HCT116 (cell line): ENCODE data around the gene ANKRD13B. TPM values are rescaled to one million over a fixed set of nuclear protein-coding genes. Genes with fewer than 3 reads are reported as not detected.

Experiments used
- ATAC-seq: fragments of 200-7000 bp; cut with Tn5 transposase; 2 replicates; pipeline ENCODE4 v1.9.1; 2020; ENCODE audit warnings: mild to moderate bottlenecking, moderate library complexity
- BruUV-seq: library from RNA; stranded (reverse); fragments of 400-500 nt; replicated peaks from 2 replicates; lab custom pipeline; 2021; lab: Mats Ljungman, UMichigan
- CTCF ChIA-PET: fragments of 300-600 bp; sonication (Branson Sonifier 250); formaldehyde crosslinking; loops from one replicate; lab custom pipeline; 2021; ENCODE audit warnings: antibody characterized with exemption; lab: Charles Lee
- POLR2A ChIA-PET: fragments of 300-600, 350-600 bp; sonication (Branson Sonifier 250); formaldehyde crosslinking; loops from one replicate; lab custom pipeline; 2021; ENCODE audit warnings: antibody characterized with exemption; lab: Charles Lee
- RAD21 ChIA-PET, 2 experiments: fragments of 300-600 bp; sonication (Branson Sonifier 250); formaldehyde crosslinking; loops; one replicate each; lab custom pipeline; 2023; ENCODE audit warnings: low total read pairs in 2 of 2; ENCODE audit not compliant: uncharacterized antibody in 2 of 2, unreplicated experiment in 2 of 2, low non-redundant PET in 1 of 2; lab: Charles Lee
- DNase-seq: peaks from one replicate; pipeline ENCODE4 v3.0.0-alpha.2; 2010; ENCODE audit warnings: low read depth, low spot score
- H2AFZ ChIP-seq: fragments of 200-600 bp; shearing (Covaris generic), sonication (generic); 2 replicates; pipeline ENCODE4 v1.6.1; 2017; ENCODE audit warnings: low read depth, mixed run types, mixed read lengths, antibody characterized with exemption, low read length; ENCODE audit not compliant: poor library complexity, severe bottlenecking
- H3K27ac ChIP-seq: 2 replicates; pipeline ENCODE4 v1.5.1; 2012; ENCODE audit warnings: low read depth, low read length
- H3K27me3 ChIP-seq: fragments of 200-600 bp; sonication (generic); 2 replicates; pipeline ENCODE4 v1.6.1; 2016; ENCODE audit warnings: mixed run types, low read length, mixed read lengths; ENCODE audit not compliant: insufficient read depth
- H3K36me3 ChIP-seq, 2 experiments: fragments of 200-500 bp in 1 of 2; fragments of 200-600 bp in 1 of 2; sonication (Bioruptor generic) in 1 of 2; sonication (generic) in 1 of 2; 2 replicates each; pipeline versions ENCODE4 v1.5.1 to v1.6.1; 2014 to 2016; ENCODE audit warnings: low read length in 2 of 2, inconsistent platforms in 1 of 2, mixed read lengths in 1 of 2, mixed run types in 1 of 2; ENCODE audit not compliant: insufficient read depth in 2 of 2, control insufficient read depth in 1 of 2
- H3K4me1 ChIP-seq, 2 experiments: fragments of 200-600 bp in 1 of 2; sonication (generic) in 1 of 2; 2 replicates each; pipeline versions ENCODE4 v1.5.1 to v1.6.1; 2012 to 2017; ENCODE audit warnings: low read length in 2 of 2, inconsistent platforms in 1 of 2, mild to moderate bottlenecking in 1 of 2, mixed read lengths in 1 of 2, mixed run types in 1 of 2, moderate library complexity in 1 of 2; ENCODE audit not compliant: insufficient read depth in 2 of 2, control insufficient read depth in 1 of 2
- H3K4me2 ChIP-seq: fragments of 200-600 bp; sonication (generic); 2 replicates; pipeline ENCODE4 v1.6.1; 2017; ENCODE audit warnings: mixed run types, low read length, mixed read lengths
- H3K4me3 ChIP-seq, 2 experiments: fragments of 200-600 bp in 1 of 2; sonication (generic) in 1 of 2; replicated peaks in 1 of 2; 2 replicates each; pipeline ENCODE4 v1.5.1; 2011 to 2016; ENCODE audit warnings: low read length in 2 of 2, control low read depth in 1 of 2, low read depth in 1 of 2, mild to moderate bottlenecking in 1 of 2, mixed read lengths in 1 of 2, mixed run types in 1 of 2
- H3K79me2 ChIP-seq: fragments of 200-600 bp; sonication (generic); 2 replicates; pipeline ENCODE4 v1.6.1; 2017; ENCODE audit warnings: mild to moderate bottlenecking, mixed run types, low read length, moderate library complexity, mixed read lengths; ENCODE audit not compliant: insufficient read depth
- H3K9ac ChIP-seq: fragments of 200-600 bp; sonication (generic); 2 replicates; pipeline ENCODE4 v1.6.1; 2016; ENCODE audit warnings: low read length, mixed read lengths
- H3K9me2 ChIP-seq: fragments of 200-600 bp; sonication (generic), shearing (Covaris generic); 2 replicates; pipeline ENCODE4 v1.6.1; 2017; ENCODE audit warnings: mixed run types, mild to moderate bottlenecking, moderate library complexity; ENCODE audit not compliant: insufficient read depth
- H3K9me3 ChIP-seq, 2 experiments: fragments of 200-500 bp in 1 of 2; fragments of 200-600 bp in 1 of 2; sonication (Bioruptor generic) in 1 of 2; sonication (generic) in 1 of 2; 2 replicates each; pipeline ENCODE4 v1.6.1; 2014 to 2017; ENCODE audit warnings: low read length in 2 of 2, mixed read lengths in 2 of 2, inconsistent platforms in 1 of 2, low read depth in 1 of 2, mild to moderate bottlenecking in 1 of 2, mixed run types in 1 of 2, moderate library complexity in 1 of 2; ENCODE audit not compliant: control insufficient read depth in 1 of 2, insufficient read depth in 1 of 2
- H4K20me1 ChIP-seq: fragments of 200-600 bp; sonication (generic), shearing (Covaris generic); 2 replicates; pipeline ENCODE4 v1.6.1; 2017; ENCODE audit warnings: mixed run types, mild to moderate bottlenecking, moderate library complexity; ENCODE audit not compliant: insufficient read depth
- CBX3 ChIP-seq: IDR thresholded peaks from 2 replicates; pipeline ENCODE4 v1.6.1; 2012; ENCODE audit warnings: low read depth
- EGR1 ChIP-seq: IDR thresholded peaks from 2 replicates; pipeline ENCODE4 v1.6.1; 2012; ENCODE audit warnings: low read depth
- ELF1 ChIP-seq: IDR thresholded peaks from 2 replicates; pipeline ENCODE4 v1.6.1; 2012; ENCODE audit warnings: low read depth, borderline replicate concordance
- EZH2phosphoT487 ChIP-seq: fragments of 200-600 bp; IDR thresholded peaks from 2 replicates; pipeline ENCODE4 v1.6.1; 2018; ENCODE audit warnings: antibody characterized with exemption, borderline replicate concordance
- POLR2AphosphoS5 ChIP-seq: IDR thresholded peaks from 2 replicates; pipeline ENCODE4 v1.6.1; 2011; ENCODE audit warnings: mild to moderate bottlenecking, low read depth, low read length, moderate library complexity
- RAD21 ChIP-seq: IDR thresholded peaks from 2 replicates; pipeline ENCODE4 v1.6.1; 2012; ENCODE audit warnings: low read depth, mild to moderate bottlenecking
- REST ChIP-seq: IDR thresholded peaks from 2 replicates; pipeline ENCODE4 v1.6.1; 2012; ENCODE audit warnings: low read depth
- SIN3A ChIP-seq: IDR thresholded peaks from 2 replicates; pipeline ENCODE4 v1.6.1; 2012; ENCODE audit warnings: low read depth
- ZBTB33 ChIP-seq: IDR thresholded peaks from 2 replicates; pipeline ENCODE4 v1.6.1; 2011; ENCODE audit warnings: mild to moderate bottlenecking, low read length, moderate library complexity; ENCODE audit not compliant: insufficient replicate concordance; ENCODE audit errors: extremely low read depth
- ZNF274 ChIP-seq: fragments of 200-500 bp; sonication (Bioruptor generic); IDR thresholded peaks from 2 replicates; pipeline ENCODE4 v1.6.1; 2014; ENCODE audit warnings: mild to moderate bottlenecking, low read depth, low read length, inconsistent platforms
- intact Hi-C: fragments of 100-400 bp; cut with micrococcal nuclease; formaldehyde crosslinking; loops from 2 replicates; pipeline ENCODE4 v1.10.0; 2022
- total RNA-seq: library from RNA; stranded (reverse); gene quantifications from one replicate; pipeline ENCODE4 v1.2.1, GENCODE V29; 2021; ENCODE audit not compliant: unreplicated experiment

ANKRD13B gene
- total RNA-seq, 1 experiment from 2014 or later = 27.4 TPM

DNA sequence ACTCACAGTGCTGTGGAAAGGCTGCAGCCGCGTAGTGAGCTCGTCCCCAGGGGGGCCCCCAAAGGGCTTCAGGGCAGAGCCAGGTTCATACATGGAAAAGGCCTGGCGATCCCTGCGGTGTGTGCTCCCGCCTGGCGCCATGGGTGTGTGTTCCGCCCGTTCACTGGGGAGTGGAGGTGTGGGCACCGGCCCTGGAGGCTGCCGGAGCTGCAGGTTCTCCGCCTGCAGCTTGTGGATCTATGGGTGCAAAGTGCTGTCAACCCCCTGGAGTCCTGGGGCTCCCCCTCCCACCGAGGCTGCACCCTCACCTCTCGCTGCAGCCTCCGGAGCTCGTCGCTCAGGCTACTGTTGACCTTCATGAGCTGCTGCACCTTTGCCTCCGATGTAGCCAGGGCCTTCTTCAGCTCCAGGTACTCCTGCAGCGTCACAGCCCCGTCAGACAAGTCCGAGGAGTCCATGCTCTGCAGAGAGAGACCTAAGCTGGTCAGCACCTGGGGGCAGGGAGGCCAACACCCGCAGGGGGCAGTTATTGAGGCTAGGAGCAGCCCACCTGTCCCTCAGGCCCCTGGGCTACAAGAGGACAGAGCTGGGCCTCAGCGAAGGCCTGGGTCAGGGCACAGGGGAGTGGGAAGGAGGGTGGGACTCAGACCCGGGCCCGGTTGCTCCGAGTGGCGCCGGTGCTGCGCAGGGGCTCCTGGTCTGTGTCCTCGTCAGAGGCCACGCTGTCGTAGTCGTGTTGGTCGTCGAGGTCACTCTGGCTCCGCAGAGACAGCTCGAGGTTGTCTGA lies 16.5 kb upstream of the ANKRD13B start:
- intact Hi-C loops = no loop called here
- no peak for ATAC-seq
- RAD21 ChIA-PET = no interaction called here
- TF ChIP-seq ZNF274 = no peak
- no peak for TF ChIP-seq REST
- TF ChIP-seq SIN3A = no peak
- no peak for TF ChIP-seq ZBTB33
- no peak for TF ChIP-seq EGR1
- TF ChIP-seq EZH2phosphoT487 = no peak
- no peak for TF ChIP-seq CBX3
- no peak for TF ChIP-seq RAD21
- no peak for TF ChIP-seq POLR2AphosphoS5
- no peak for TF ChIP-seq ELF1
- TF ChIP-seq, all 23 proteins: peak for 0
- Histone ChIP-seq H3K4me2 (no peak overlapping the region), H3K27ac (no peak overlapping the region), H3K9me3 (no peaks in the 10 kb centered on the region), H3K9ac (no peak overlapping the region), H3K36me3 (peaks cover 9 to 10% of the 10 kb centered on the region in 2 experiments; a peak in 2 of 4 replicates), H3K27me3 (no peaks in the 10 kb centered on the region), H3K4me3 (no peak overlapping the region), H4K20me1 (no peaks in the 10 kb centered on the region), H2AFZ (no peak overlapping the region), H3K79me2 (no peaks in the 10 kb centered on the region), H3K9me2 (no peaks in the 10 kb centered on the region), H3K4me1 (peaks cover 0 to 13% of the 10 kb centered on the region in 2 experiments; a peak in 2 of 4 replicates)
- ChIA-PET CTCF (interaction anchor here (1.1 to 6.0 kb wide), 2 partner anchors 16 kb away, joined by 3 to 38 read pairs; partner anchors contain the start of gene ANKRD13B), POLR2A (no interaction called here)
- no peak for DNase-seq
- no TSS peak for BruUV-seq
